HL-60/S4 (cell line): Measurements from ENCODE around the gene FIBCD1.
"Not testable (repeated sequence)": the region's sequence is repeated elsewhere in the genome, so short reads cannot be mapped to it uniquely, and the experiment has no call there.

Experiments
- in situ Hi-C: fragments of 300-500 bp; cut with MboI; formaldehyde crosslinking; loops from 2 replicates; pipeline ENCODE4 v1.14.3; 2022; ENCODE audit warnings: low sequenced_read_pairs

The FIBCD1 gene

GRCh38 chr9:130911254-130912049 is 27.6 kb downstream of the FIBCD1 start:
- in situ Hi-C loops, result no loop called here

DNA sequence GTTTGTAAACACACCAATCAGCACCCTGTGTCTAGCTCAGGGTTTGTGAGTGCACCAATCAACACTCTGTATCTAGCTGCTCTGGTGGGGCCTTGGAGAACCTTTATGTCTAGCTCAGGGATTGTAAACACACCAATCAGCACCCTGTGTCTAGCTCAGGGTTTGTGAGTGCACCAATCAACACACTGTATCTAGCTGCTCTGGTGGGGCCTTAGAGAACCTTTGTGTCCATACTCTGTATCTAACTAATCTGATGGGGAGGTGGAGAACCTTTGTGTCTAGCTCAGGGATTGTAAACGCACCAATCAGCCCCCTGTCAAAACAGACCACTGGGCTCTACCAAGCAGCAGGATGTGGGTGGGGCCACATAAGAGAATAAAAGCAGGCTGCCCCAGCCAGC is 28.4 kb downstream of the FIBCD1 start:
- in situ Hi-C loops, result not testable (repeated sequence)

DNA sequence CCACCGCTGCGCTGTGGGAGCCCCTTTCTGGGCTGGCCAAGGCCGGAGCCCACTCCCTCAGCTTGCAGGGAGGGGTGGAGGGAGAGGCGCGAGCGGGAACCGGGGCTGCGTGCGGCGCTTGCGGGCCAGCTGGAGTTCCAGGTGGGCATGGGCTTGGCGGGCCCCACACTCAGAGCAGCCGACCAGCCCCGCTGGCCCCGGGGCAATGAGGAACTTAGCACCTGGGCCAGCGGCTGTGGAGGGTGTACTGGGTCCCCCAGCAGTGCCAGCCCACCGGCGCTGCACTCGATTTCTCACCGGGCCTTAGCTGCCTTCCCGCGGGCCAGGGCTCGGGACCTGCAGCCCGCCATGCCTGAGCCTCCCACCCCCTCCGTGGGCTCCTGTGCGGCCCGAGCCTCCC is 29.0 kb downstream of the FIBCD1 start:
- in situ Hi-C loops, result not testable (repeated sequence)

GRCh38 chr9:130908878-130909355 is 30.1 kb downstream of the FIBCD1 start:
- in situ Hi-C loops, result no loop called here

DNA sequence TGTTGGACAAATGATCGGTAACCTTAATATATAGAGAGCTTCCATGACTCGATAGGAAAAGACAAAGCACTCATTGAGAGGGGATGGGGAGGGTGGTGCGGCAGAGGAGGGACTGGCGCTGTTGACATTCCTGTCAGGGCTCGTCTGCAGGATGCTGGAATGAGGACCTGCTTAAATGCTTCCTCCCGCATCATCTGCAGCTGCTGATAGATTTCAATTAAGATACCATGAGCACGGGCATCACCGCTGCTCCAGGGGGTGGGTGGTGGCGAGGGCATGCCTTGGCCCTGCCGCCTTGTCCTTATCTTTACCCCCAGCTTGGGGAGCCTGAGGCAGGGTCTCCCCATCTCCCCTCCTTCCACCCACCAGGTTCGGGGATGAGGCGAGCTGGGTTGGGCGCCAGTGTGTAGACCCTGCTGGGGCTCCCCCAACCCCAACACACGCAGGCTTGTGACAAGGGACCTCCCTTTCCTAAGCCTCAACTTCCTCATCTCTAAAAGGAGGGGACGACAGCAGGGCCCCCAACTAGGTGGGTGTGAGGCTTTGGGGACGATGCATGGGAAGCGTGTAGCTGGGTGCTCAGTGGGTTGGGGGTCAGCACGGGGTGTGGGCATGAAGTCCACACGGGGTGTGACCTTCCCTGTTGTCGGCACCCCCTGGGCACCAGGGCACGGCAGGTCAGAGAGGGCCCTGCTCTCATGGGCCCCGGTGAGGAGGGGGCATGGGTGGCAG is 30.7 kb downstream of the FIBCD1 start:
- in situ Hi-C loops, result no loop called here

DNA sequence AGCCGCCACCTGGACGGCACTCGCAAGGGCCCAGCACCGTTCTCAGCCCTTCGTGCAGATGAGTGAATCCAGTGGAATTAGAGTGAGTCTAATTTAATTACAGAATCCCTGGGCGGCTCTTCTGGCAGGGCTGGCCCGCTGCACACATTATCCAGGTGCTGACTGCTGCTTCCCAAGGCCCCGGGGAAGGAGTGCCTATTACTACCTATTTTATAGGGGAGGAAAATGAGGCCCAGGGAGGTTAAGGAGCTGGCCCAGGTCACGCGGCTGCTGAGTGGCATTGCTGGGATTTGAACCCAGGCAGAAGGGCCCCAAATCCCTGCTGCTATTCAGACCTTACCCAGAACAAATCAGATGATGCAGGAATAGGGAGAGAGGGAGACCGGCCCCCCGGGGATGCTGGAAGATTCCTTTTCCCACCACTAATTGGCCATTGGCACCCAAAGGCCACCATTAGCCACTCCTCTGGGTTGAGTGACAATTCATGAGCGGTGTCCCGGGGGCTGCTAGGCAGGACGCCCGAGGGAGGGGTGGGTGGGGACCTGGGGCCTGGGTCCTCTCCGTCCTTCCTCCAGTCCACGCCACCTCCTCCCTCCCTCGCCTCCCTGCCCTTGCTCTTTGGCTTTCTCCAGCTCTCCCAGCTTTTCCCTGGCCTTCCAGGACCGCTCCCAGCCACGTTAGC is 32.2 kb downstream of the FIBCD1 start:
- in situ Hi-C loops, result no loop called here

GRCh38 chr9:130905902-130906734 is 32.9 kb downstream of the FIBCD1 start:
- in situ Hi-C loops, result no loop called here

DNA sequence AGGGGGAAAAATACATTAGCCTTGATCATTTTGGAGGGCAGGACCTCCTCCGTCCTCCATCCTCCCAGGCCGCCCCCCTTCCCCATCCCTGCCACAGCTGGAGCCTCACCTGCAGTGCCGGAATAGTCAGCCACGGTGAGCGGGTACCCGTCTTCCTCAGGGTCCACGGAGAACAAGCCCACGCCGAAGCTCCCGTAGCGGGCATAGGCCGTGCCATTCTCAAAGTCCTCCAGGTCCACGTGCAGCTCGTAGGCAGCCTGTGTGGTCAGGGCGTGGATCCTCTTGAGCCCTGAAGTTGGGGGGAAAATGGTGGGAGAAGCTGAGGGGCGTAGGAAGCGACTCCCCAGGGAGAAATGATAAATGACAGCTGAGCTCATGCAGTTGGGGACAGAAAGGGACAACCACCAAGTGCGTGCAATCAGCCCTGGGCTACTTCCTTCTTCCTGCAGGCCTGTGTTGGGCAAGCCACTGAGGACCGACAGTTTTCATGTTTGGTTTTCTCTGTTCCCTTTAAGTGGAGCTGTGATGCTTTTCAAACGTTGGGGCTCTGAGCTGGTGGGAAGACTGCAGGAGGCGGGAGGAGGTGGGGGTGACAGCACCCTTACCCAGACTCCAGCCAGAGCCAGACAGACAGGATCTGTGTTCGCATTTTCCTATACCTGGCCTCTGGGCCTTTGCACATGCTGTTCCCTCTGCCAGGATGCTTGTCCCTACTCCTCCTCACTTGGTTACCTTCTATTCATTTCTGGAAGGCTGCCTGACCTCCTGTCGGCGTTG is 33.7 kb downstream of the FIBCD1 start:
- in situ Hi-C loops, result no loop called here

DNA sequence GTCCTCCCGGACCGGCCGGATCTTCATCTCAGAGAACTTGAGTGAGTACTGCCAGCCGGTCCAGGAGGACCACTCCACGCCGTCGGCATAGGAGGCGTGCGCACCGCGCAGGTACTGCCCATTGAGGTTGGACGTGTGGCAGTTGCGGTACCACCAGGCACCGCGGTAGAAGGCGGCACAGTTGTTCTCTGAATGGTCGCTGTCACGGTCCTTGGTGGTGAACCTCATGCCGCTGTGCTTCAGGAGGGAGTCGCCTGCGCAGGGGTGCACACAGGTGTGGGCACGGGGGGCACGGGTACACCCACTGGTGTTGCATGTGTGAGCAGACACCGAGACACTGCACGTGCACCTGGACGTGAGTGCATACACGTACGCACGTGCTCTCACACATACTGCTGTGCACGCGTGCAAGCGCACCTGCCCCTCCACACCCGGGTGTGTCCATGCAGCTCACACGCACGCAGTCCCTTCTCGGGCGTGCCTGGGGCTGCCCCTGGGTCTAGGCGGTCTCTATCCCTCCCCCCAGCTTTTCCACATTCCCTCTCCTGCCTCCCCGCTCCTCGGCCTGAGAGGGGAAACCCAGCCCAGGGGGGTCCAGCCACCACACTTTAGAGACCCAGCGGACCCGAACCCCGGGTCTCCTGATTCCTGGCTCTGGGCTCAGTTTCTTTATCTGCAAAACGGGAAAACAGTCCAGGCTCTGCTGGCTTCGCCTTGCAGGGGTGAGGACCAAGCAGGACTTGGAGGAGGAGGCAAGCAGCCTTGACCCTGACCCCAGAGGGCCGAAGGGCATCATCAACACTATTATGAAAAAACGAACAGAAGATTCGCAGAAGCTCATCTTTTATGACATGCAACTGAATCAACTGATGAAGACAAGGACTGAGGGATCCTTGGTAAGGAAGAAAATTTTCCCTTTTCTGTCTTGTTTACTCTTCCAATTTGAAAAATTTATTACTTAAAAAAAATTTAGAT is 34.7 kb downstream of the FIBCD1 start:
- in situ Hi-C loops, result no loop called here

- in situ Hi-C loops, result no loop called here
Measured at GRCh38 chr9:130903194-130904069, 35.6 kb downstream of the FIBCD1 start.

DNA sequence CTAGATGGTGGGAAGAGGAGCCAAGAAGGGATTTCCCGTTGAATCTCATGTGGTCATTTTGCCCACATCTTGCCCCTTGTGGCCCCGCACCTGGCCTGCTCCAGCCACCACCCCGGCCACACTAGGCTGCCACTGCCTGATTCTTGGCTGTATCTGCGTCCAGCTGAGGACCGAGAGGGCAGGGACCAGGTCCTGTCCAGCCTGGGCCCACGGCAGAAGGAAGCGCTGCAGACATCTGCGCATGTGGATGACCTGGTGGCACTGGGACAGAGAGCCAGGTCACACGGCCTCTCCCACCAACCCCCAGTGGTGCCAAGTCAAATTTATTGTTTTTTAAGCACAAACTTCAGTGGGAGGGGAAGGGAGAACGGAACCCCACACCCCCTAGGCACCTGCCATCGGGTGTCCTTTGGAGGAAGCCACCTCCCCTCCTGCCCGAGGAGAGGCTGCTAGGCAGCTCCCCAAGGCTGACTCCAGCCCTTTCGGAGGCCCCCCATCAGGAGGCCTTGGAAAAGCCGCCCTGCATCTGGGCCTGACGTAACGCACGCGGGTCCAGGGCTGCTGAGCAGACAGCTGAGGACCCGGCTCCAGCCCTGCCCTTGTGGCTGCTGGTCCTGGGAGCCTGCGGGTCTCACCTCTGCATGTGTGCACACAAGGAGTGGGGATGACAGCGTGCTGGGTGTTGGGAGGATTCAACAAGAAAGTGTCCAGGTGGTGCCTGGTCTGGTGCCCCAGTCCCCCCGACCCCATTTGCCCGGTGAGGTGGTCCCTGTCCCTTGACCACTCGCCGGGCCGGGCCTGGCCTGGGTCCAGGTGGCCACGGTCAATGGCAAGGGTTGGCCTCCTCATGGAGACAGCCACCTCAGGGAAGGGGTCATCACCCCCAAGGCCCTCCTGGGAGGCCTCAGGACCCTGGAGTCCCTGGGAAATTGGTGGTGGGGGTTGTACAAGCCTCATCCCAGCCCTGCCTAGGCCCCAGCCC is 36.6 kb downstream of the FIBCD1 start:
- in situ Hi-C loops, result no loop called here

DNA sequence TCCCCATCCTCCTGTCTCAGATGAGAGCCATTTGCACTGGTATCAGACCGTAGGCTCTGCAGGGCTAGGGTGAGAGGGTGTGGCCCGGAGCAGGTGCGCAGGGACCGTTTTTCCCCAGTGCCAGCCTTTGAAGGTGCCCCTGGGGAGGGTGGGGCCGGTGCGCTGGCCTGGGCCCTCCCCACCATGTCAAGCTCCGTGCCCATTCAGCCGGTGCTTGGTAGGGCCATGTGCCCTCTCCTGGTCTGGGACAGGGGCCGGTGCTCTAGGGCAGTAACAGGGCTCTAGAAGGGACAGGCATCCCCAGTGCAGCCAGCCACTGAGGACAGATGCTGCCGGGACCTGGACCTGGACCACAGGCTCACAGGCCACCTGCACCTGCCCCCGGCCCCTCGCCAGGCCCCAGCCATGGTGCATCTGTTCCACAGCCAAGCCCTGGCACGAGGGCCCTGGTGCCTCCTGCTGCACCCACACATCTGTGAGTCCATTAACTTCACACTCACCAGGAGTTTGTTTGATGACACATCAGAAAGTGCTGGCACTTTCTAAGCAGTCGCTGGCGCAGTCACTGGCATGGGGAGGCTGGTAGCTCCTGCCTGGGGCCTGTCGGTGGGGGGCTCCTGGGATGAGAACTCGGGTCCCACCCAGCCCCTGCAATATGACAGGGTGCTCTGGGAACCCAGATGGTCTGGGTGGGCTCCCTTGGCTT is 37.4 kb downstream of the FIBCD1 start:
- in situ Hi-C loops, result no loop called here

DNA sequence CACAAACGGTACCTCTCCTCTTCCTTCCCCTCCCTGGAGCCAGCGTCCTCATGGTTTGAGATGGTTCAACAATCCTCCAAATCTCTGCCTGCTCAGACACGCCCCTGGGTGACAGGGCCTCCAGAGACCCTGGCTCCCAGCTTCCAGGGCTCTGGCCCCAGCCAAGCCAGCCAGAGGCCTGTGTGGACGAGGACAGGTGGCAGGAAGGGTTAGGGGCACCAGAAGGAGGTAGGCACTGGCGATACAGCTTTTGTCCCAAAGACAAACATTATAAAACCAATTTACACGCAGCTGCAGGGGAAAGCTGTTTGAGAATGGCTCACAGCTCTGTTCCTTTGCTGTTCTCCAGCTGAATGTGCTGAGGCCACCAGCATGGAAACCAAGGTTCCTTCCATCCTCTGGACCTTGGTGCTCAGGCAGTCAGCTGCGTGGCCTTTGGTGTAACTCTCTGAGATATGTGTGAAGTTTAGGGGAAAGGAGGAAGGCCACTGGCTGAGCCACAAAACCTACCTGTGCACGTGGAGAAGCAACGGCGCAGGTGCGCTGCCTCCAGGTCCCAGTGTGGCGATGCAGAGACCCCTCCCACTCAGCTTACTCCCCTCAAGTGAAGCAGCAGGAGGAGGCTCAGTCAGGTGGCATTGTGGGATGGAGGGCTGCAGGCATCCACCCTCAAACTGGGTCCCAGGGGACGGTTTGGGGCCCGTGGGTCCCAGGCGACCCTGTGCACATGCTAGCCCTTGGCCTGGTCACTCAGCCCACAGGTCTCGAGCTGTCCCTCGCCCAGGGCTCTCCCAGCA is 38.1 kb downstream of the FIBCD1 start:
- in situ Hi-C loops, result no loop called here

DNA sequence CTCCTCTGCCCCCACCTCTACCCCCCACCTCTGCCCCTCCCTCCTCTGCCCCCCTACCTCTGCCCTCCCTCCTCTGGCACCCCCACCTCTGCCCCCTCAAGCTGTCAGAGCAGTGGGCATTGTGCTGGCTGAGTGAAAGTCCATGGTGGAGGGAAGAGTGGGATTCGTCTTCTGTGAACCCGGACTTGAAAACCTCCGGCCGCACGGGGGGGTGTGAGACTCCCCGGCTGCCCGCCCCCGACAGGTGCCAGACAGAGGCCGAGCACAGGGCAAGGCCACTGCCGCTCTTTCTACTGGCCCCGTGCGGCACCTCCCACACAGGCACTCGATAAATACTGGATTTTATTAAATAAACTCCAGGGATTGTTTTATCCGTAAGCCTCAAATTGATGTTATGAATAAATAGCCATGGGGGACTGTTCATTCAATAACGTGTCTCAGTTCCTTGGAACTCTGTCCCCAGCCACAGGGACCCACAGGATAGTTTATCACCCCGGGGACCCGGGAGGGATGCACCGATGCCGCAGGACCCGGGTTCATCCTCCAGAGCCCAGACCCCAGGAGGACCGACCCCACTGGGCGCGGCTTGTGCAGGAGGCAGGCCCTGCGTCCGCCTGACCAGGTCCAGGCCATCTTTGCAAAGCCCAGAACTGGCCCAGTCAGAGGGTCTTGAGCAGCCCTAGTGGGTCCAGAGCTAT is 39.8 kb downstream of the FIBCD1 start:
- in situ Hi-C loops, result no loop called here

GRCh38 chr9:130898552-130898852 is 40.5 kb downstream of the FIBCD1 start:
- in situ Hi-C loops, result no loop called here
